Astrocyte of the spinal cord (primary cell): ENCODE results near the gene MAGI1.

Experiments
- DNase-seq: peaks from one replicate; pipeline ENCODE4 v3.0.0; 2011; ENCODE audit warnings: low read depth, low spot score
- H3K4me3 ChIP-seq: 2 replicates; pipeline ENCODE4 v1.5.1; 2011; ENCODE audit warnings: low read depth, mild to moderate bottlenecking, low read length, moderate library complexity
- in situ Hi-C: cut with HindIII; loops from 2 replicates; pipeline ENCODE4 v1.10.0; 2017; ENCODE audit warnings: low sequenced_read_pairs
- TF ChIP-seq, protein P1 (sequence below): IDR thresholded peaks from 2 replicates; pipeline ENCODE4 v1.5.1; 2012; ENCODE audit warnings: low read depth, mild to moderate bottlenecking, low read length, inconsistent platforms

The MAGI1 gene

DNA sequence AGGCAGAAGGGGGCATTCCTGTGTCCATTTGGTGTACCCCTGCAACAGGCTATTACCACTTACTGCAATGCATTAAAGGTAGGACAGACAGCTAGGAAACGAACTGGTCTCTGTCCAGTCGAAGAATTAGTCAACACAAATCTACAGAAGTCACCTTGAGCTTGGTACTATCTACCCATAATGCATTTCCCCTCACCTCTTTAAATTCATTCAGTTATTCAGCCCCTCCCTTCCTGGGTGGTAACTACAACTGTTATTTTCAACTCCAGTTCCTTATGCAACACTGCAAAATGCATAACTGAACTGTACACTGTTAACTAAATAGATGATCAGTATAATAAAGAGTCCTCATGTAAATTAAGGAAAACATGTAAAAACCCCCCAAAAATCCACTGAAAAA, 77.6 kb downstream of the MAGI1 start:
- TF ChIP-seq, protein P1, sequence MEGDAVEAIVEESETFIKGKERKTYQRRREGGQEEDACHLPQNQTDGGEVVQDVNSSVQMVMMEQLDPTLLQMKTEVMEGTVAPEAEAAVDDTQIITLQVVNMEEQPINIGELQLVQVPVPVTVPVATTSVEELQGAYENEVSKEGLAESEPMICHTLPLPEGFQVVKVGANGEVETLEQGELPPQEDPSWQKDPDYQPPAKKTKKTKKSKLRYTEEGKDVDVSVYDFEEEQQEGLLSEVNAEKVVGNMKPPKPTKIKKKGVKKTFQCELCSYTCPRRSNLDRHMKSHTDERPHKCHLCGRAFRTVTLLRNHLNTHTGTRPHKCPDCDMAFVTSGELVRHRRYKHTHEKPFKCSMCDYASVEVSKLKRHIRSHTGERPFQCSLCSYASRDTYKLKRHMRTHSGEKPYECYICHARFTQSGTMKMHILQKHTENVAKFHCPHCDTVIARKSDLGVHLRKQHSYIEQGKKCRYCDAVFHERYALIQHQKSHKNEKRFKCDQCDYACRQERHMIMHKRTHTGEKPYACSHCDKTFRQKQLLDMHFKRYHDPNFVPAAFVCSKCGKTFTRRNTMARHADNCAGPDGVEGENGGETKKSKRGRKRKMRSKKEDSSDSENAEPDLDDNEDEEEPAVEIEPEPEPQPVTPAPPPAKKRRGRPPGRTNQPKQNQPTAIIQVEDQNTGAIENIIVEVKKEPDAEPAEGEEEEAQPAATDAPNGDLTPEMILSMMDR: no peak
- in situ Hi-C loops: no loop called here

DNA sequence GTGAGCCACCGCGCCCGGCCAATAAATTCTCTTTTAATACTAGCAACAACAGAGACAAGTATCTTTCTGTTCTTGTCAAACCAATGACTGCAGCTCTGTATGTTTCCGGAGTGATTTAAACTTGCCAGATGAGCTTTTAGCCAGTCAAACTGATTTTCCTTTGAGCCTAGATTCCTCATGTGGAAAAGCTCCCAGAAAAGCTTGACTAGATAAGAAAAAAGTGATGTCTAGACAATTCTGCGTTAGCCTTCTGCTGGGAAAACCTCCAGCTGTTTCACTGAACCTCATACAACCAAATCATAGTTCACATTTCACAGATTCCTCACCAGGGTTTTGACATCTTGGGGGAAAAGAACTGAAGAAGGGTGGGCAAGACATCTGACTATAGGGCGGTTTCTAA, 78.6 kb downstream of the MAGI1 start:
- no peak for DNase-seq
- TF ChIP-seq, protein P1: no peak
- H3K4me3 ChIP-seq: no peak overlapping the region
- in situ Hi-C loops: no loop called here

More for the DNA sequence above, 77.6 kb downstream of the MAGI1 start:
- no peak for DNase-seq
- H3K4me3 ChIP-seq: no peak overlapping the region

DNA sequence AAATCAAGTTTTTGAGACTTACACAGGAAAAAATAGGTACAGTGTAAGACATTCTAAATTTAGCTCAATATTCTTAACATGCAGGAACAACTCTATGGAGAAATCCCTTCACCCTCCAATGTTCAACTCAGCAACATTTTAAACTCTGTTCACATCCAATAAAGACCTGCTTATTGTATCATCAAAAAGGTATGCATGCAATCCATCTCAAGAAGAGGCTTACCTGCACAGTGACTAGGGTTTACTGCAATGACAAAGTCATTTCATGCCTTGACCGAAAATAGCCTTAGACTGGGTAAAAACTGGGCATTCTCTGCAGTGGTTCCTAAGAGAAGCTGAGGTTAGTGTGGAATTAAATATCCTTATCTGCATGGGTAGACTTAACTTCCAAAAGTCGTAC, 80.5 kb downstream of the MAGI1 start:
- no peak for DNase-seq
- in situ Hi-C loops: no loop called here
- no peak overlapping the region for H3K4me3 ChIP-seq
- TF ChIP-seq, protein P1: no peak

DNA sequence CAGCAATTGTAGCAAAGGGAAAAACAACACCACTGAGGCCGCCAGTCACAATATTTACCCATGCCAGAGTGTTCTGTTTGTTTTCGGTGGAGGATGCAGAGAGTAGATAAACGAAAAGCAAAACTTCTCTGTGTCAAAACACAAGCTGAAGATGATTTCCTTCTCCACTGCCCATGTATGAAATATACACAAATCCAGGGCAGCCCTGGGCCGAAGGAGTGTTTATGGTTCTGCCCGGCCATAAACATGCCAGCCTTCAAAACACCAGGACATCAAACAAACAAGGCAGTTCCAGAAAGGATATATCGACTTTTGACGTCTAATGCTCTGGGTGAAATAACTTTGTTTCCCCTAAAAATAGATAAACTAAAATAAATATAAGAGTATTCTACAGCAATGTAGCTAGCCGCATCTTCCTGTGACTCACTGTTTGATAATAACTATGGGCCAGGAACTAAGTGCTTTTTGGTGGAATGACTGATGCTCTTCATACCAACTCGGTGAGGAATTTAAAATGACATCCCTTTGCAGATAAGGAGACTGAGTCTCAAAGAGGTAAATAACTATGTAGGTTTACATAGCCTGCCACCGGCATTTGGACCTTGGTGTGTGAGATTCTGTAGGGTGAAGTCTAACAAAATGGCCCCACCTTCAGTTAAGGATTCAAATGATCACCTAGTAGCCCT, 82.8 kb downstream of the MAGI1 start:
- peak; percentile 73 for DNase-seq
- in situ Hi-C loops: no loop called here

DNA sequence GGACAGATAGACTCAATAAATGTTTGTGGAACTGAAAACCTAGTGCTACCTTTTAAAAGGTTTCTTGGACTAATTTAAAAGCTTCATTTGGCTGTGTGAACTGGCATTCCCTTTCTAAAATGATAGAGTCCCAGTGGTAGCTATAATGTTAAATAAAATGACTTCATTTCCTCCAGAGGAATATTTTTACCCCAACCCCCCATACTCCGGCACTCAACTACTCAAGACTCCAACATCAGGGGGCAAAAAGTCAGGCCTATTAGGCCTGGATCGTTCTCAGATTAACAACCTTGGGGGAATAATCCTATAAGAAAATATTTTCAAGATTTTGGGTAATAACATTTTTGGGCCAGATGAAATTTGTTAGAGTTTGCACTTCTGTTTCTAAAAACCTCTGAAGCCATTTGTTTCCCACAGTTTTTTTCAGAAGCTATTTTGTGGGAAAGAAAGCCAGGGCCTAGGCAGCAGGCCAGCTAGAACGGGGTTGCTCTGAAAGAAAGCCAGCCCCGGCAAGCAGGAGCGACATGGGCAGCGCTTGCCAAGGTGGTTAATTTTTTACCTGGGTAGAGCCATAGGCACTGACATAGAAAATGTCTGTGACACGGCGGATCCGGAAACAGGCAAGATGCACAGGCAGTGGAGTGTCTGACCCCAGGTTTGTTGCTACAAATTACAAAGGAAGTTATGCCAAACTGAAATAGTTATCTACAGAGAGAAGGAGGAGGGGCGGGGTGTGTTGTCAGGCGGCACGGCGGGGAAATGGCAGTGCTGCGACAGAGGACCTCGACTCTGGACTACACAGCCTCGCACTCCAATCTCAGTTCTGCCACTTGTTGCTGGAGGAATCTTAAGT, 84.6 kb downstream of the MAGI1 start:
- DNase-seq: peak; percentile 70
- in situ Hi-C loops: no loop called here
- TF ChIP-seq, protein P1: no peak
- H3K4me3 ChIP-seq: no peak overlapping the region

More for the DNA sequence above, 82.8 kb downstream of the MAGI1 start:
- TF ChIP-seq, protein P1: no peak
- no peak overlapping the region for H3K4me3 ChIP-seq

DNA sequence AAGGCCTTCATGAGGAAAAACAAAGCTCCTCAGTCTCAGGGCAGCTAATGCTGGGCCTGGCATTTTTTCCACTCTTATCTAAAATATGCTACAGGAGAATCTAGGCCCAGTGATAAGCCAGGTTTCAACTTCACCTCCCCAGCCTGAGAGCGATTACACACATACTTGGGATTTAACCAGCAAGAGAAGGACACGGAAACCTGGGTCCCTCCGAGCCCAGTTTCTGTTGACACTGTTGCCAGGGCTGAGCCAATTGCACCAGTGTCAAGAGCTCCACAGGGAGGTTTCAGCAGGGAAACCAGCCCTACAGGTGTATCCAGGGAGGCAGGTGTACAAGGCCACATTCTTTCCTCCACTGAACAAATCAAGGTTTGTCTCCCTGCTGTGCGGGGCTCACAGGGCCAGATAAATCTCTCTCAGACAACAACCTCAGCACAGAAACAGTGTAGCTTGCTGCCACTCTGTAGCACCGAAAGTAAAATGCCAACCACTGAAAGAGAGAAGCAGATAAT, 85.4 kb downstream of the MAGI1 start:
- in situ Hi-C loops: no loop called here
- TF ChIP-seq, protein P1: no peak
- no peak overlapping the region for H3K4me3 ChIP-seq
- DNase-seq: no peak
